ENCODE measurements around the gene CEBPB. TPM values are rescaled to one million over a fixed set of nuclear protein-coding genes. Genes with fewer than 3 reads are reported as not detected.
"Not testable (repeated sequence)": the region's sequence is repeated elsewhere in the genome, so short reads cannot be mapped to it uniquely, and the experiment has no call there.

Gene CEBPB
- polyA plus RNA-seq, 1 experiment: 24.6 TPM

- DNase-seq (ENCODE audit: low read depth): no peak
- Histone ChIP-seq H3K36me3 (ENCODE audit: control insufficient read depth, insufficient read depth, low read length) (peaks cover 4% of the 10 kb centered on the region), H3K4me3 (ENCODE audit: low read depth, low read length) (no peak overlapping the region), H3K27me3 (ENCODE audit: control insufficient read depth, insufficient read depth, low read length) (no peaks in the 10 kb centered on the region)
- no peak for TF ChIP-seq CTCF (IDR thresholded peaks at IDR 0.05; ENCODE audit: insufficient read depth, low read depth, low read length)
- ChIA-PET CTCF (interaction anchor here (0.7 to 1.4 kb wide), 3 partner anchors 12 to 599 kb away, joined by 3 to 4 read pairs (median 3); no protein-coding TSS in a partner anchor), POLR2A (no interaction called here)
These were observed 39.4 kb upstream of the CEBPB start for GRCh38 chr20:50151034-50151743.

- DNase-seq (ENCODE audit: low read depth): no peak
- Histone ChIP-seq H3K4me3 (ENCODE audit: low read depth, low read length) (peak overlapping the region; percentile 98), H3K36me3 (ENCODE audit: control insufficient read depth, insufficient read depth, low read length) (peaks cover 4% of the 10 kb centered on the region), H3K27me3 (ENCODE audit: control insufficient read depth, insufficient read depth, low read length) (no peaks in the 10 kb centered on the region)
- CTCF ChIA-PET: interaction anchor here (0.6 to 2.4 kb wide), 10 partner anchors 11 to 483 kb away, joined by 3 to 12 read pairs (median 4); partner anchors contain the start of gene UBE2V1
- POLR2A ChIA-PET: interaction anchor here (0.6 to 1.8 kb wide), 2 partner anchors 8 to 13 kb away, joined by 4 to 16 read pairs; no protein-coding TSS in a partner anchor
- no peak; the same call in 1 of the 2 replicates for TF ChIP-seq CTCF (IDR thresholded peaks at IDR 0.05; ENCODE audit: insufficient read depth, low read depth, low read length)
These were observed 38.1 kb upstream of the CEBPB start for GRCh38 chr20:50152394-50153152.

GRCh38 chr20:50153153-50153499 lies 37.5 kb upstream of the CEBPB start:
- Histone ChIP-seq H3K4me3 (ENCODE audit: low read depth, low read length) (peak overlapping the region; percentile 98), H3K36me3 (ENCODE audit: control insufficient read depth, insufficient read depth, low read length) (peaks cover 2% of the 10 kb centered on the region), H3K27me3 (ENCODE audit: control insufficient read depth, insufficient read depth, low read length) (no peaks in the 10 kb centered on the region)
- ChIA-PET POLR2A (interaction anchor here (0.6 to 1.8 kb wide), 3 partner anchors 9 to 549 kb away, joined by 5 to 16 read pairs (median 9); no protein-coding TSS in a partner anchor), CTCF (interaction anchor here (0.6 to 2.4 kb wide), 8 partner anchors 10 to 174 kb away, joined by 3 to 12 read pairs (median 4); partner anchors contain the start of gene UBE2V1)
- TF ChIP-seq CTCF (IDR thresholded peaks at IDR 0.05; ENCODE audit: insufficient read depth, low read depth, low read length): no peak
- DNase-seq (ENCODE audit: low read depth): no peak

- POLR2A ChIA-PET: interaction anchor here (0.6 to 1.8 kb wide), 3 partner anchors 10 to 549 kb away, joined by 5 to 16 read pairs (median 9); no protein-coding TSS in a partner anchor
- peak within 1 kb of the TSS; percentile 98 for H3K4me3 ChIP-seq (ENCODE audit: low read depth, low read length)
- DNase-seq (ENCODE audit: low read depth): no peak
- CTCF ChIA-PET: interaction anchor here (0.6 to 2.4 kb wide), 10 partner anchors 9 to 177 kb away, joined by 3 to 12 read pairs (median 4); no protein-coding TSS in a partner anchor
- no peaks in the 10 kb centered on the region for H3K27me3 ChIP-seq (ENCODE audit: control insufficient read depth, insufficient read depth, low read length)
- no peak for TF ChIP-seq CTCF (IDR thresholded peaks at IDR 0.05; ENCODE audit: insufficient read depth, low read depth, low read length)
- no peaks in the 10 kb centered on the region for H3K36me3 ChIP-seq (ENCODE audit: control insufficient read depth, insufficient read depth, low read length)
These were observed 36.9 kb upstream of the CEBPB start, which contains the start of gene PEDS1 for GRCh38 chr20:50153500-50154377. Gene PEDS1, minus strand, starts transcription at chr20:50153723. Its CDS starts 86 bp downstream, at chr20:50153637.

GRCh38 chr20:50161494-50161893 lies 29.1 kb upstream of the CEBPB start:
- H3K27me3 ChIP-seq (ENCODE audit: control insufficient read depth, insufficient read depth, low read length); H3K36me3 ChIP-seq (ENCODE audit: control insufficient read depth, insufficient read depth, low read length); DNase-seq (ENCODE audit: low read depth); POLR2A ChIA-PET; CTCF ChIA-PET; H3K4me3 ChIP-seq (ENCODE audit: low read depth, low read length): not testable (repeated sequence)

All from BJ (cell line).